A549 treated with AZD9567 at 1 μM for 4 hours (cell line): ENCODE results near the gene POLH. TPM values are rescaled to one million over a fixed set of nuclear protein-coding genes. Genes with fewer than 3 reads are reported as not detected.

Source experiments
- total RNA-seq: library from RNA; stranded (reverse); fragments of 200-300 nt; extraction: Qiagen RNA extraction; gene quantifications from 5 replicates; pipeline ENCODE4 v1.2.3, GENCODE V29; 2022; ENCODE audit not compliant: insufficient read depth

Gene POLH
- total RNA-seq: 7.4 to 11.1 TPM (median 10.1 TPM) in 5 replicates

GRCh38 chr6:43575772-43576551, at the start of gene POLH, which contains the start of gene XPO5:
Gene POLH (plus strand): TSS chr6:43576185. CDS start chr6:43582320, 6,135 bp downstream.
Gene XPO5 (minus strand): TSS chr6:43576038. CDS start chr6:43575864, 174 bp downstream.

GRCh38 chr6:43629104-43629504, 53.1 kb downstream of the POLH start, which contains the start of gene GTPBP2:
Gene GTPBP2 (minus strand): TSS chr6:43629264. CDS start chr6:43629162, 102 bp downstream.

GRCh38 chr6:43635387-43636307, 59.7 kb downstream of the POLH start, which contains the start of gene MAD2L1BP:
Gene MAD2L1BP (plus strand): TSS chr6:43635840. CDS start chr6:43635876, 36 bp downstream.

GRCh38 chr6:43644940-43645612, 69.1 kb downstream of the POLH start, which contains the start of gene RSPH9:
Gene RSPH9 (plus strand): TSS chr6:43645036. CDS start chr6:43645099, 63 bp downstream.

Other genes starting within 250 kb of the POLH start
- 3.8 to 6.6 TPM (median 5.2 TPM) in 5 replicates for gene ZNF318, start 206.5 kb upstream of the POLH start, total RNA-seq
- gene ABCC10, start 148.6 kb upstream of the POLH start, total RNA-seq: 6.2 to 13.7 TPM (median 11.3 TPM) in 5 replicates
- gene DLK2, start 120.6 kb upstream of the POLH start, total RNA-seq: 7.8 to 9.6 TPM (median 8.6 TPM) in 5 replicates
- gene TJAP1, start 98.6 kb upstream of the POLH start, total RNA-seq: 11.3 to 19.9 TPM (median 19.1 TPM) in 5 replicates
- 1.2 to 1.3 TPM (median 1.3 TPM) in 5 replicates for gene LRRC73, start 65.8 kb upstream of the POLH start, total RNA-seq
- gene YIPF3, start 59.3 kb upstream of the POLH start, total RNA-seq: 61.8 to 74.1 TPM (median 71.6 TPM) in 5 replicates
- gene POLR1C, start 59.1 kb upstream of the POLH start, total RNA-seq: 50.2 to 91.7 TPM (median 51.9 TPM) in 5 replicates
- 26.8 to 30.6 TPM (median 29.0 TPM) in 5 replicates for gene XPO5, start 147 bp upstream of the POLH start, total RNA-seq
- gene GTPBP2, start 53.1 kb downstream of the POLH start, total RNA-seq: 13.0 to 21.2 TPM (median 19.4 TPM) in 5 replicates
- gene MAD2L1BP, start 59.7 kb downstream of the POLH start, total RNA-seq: 25.7 to 38.6 TPM (median 38.2 TPM) in 5 replicates
- gene RSPH9, start 68.9 kb downstream of the POLH start, total RNA-seq: 0.19 to 0.30 TPM (median 0.23 TPM) in 4 of 5 replicates, not detected in the other
- 45.0 to 48.9 TPM (median 47.7 TPM) in 5 replicates for gene MRPS18A, start 111.6 kb downstream of the POLH start, total RNA-seq
- gene VEGFA, start 194.0 kb downstream of the POLH start, total RNA-seq: 28.4 to 35.0 TPM (median 30.1 TPM) in 5 replicates